Sigmoid colon (tissue), 7 donors: ENCODE results near the gene DPM1. TPM values are rescaled to one million over a fixed set of nuclear protein-coding genes. Genes with fewer than 3 reads are reported as not detected.

Source experiments
- DNase-seq: peaks from one replicate; pipeline ENCODE4 v3.0.0-alpha.2; 2019
- H3K27ac ChIP-seq, 4 donors: fragments of 200-600 bp; sonication (generic); one replicate each; pipeline ENCODE4 v1.5.1; 2016 to 2019; ENCODE audit warnings: mild to moderate bottlenecking in 1 of 4
- H3K27me3 ChIP-seq, 3 donors: fragments of 200-600 bp; sonication (generic); one replicate each; pipeline ENCODE4 v1.5.1; 2019; ENCODE audit warnings: mild to moderate bottlenecking in 1 of 3
- H3K36me3 ChIP-seq, 4 donors: fragments of 200-600 bp; sonication (generic); one replicate each; pipeline ENCODE4 v1.5.1; 2016 to 2019
- H3K4me1 ChIP-seq, 4 donors: fragments of 200-600 bp; sonication (generic); one replicate each; pipeline ENCODE4 v1.5.1; 2017 to 2019
- H3K4me3 ChIP-seq, 4 donors: fragments of 200-600 bp; sonication (generic); one replicate each; pipeline ENCODE4 v1.5.1; 2017 to 2019; ENCODE audit warnings: mild to moderate bottlenecking in 2 of 4, moderate library complexity in 1 of 4
- H3K9me3 ChIP-seq, 4 donors: fragments of 200-600 bp in 3 of 4; sonication (generic) in 3 of 4; one replicate each; pipeline versions ENCODE4 v1.5.1 to v1.6.1; 2013 to 2019
- CTCF ChIP-seq, 4 experiments: fragments of 450-650 bp in 3 of 4; fragments of 200-600 bp in 1 of 4; IDR thresholded peaks; one replicate each; pipeline ENCODE4 v1.5.1; 2016 to 2019; ENCODE audit warnings: antibody characterized with exemption in 4 of 4, mild to moderate bottlenecking in 3 of 4, moderate library complexity in 2 of 4
- EP300 ChIP-seq, 4 donors: sonication (generic); formaldehyde crosslinking; IDR thresholded peaks; one replicate each; pipeline ENCODE4 v1.6.1; 2017; ENCODE audit warnings: antibody characterized with exemption in 4 of 4
- POLR2A ChIP-seq, 2 donors: fragments of 450-650 bp; IDR thresholded peaks; one replicate each; pipeline ENCODE4 v1.6.1; 2016; ENCODE audit warnings: antibody characterized with exemption in 2 of 2, mild to moderate bottlenecking in 2 of 2, moderate library complexity in 2 of 2
- POLR2AphosphoS5 ChIP-seq, 4 donors: sonication (generic); formaldehyde crosslinking; IDR thresholded peaks; one replicate each; pipeline ENCODE4 v1.6.1; 2017; ENCODE audit warnings: antibody characterized with exemption in 4 of 4
- WGBS, 2 donors: extraction: QIAGEN DNeasy Blood & Tissue Kit; methylation state at CpG; one replicate each; pipeline ENCODE4 v1.1.7; 2013; 5-methylcytosine and 5-hydroxymethylcytosine counted together
- intact Hi-C: fragments of 100-400 bp; cut with DNase I; formaldehyde crosslinking; loops from one replicate; pipeline ENCODE4 v1.15.1; 2023
- polyA plus RNA-seq, 3 donors: library from polyadenylated mRNA; stranded (reverse); fragments of 200-250 nt; gene quantifications; one replicate each; pipeline ENCODE4 v1.2.3, GENCODE V29; 2013
- total RNA-seq, 4 donors: library from RNA; depleted of rRNA; stranded (reverse); fragments of >200 nt; gene quantifications; one replicate each; pipeline ENCODE4 v1.1.0, GENCODE V29; 2016
- donor health status: healthy with polysubstance abuse.
- donor health status: Bipolar disorder and iron deficiency.
- donor health status: healthy.

DPM1 gene
- total and polyA plus RNA-seq, 7 donors = 45.4 to 94.6 (median 60.4) TPM

GRCh38 chr20:50959543-50960126 lies 1.3 kb upstream of the DPM1 start:
- H3K9me3 ChIP-seq = no peaks in the 10 kb centered on the region
- peaks cover 0 to 54% (median 46%) of the 10 kb centered on the region in 4 donors for H3K4me1 ChIP-seq
- H3K4me3 ChIP-seq = peak overlapping the region; percentile 70 to 93 (median 79)
- H3K36me3 ChIP-seq = peaks cover 0 to 17% (median 9%) of the 10 kb centered on the region in 4 donors
- H3K27ac ChIP-seq = peak overlapping the region; percentile 82 to 92 (median 88)
- intact Hi-C loops = no loop called here
- no peaks in the 10 kb centered on the region for H3K27me3 ChIP-seq
- 65 to 79% methylated on average over 25 of the region's 25 CpGs for WGBS, 2 donors
- TF ChIP-seq POLR2A (IDR thresholded peaks at IDR 0.05) (no peak), EP300 (IDR thresholded peaks at IDR 0.05) (no peak), POLR2AphosphoS5 (IDR thresholded peaks at IDR 0.05) (no peak), CTCF (IDR thresholded peaks at IDR 0.05) (no peak)
- no peak for DNase-seq

DNA sequence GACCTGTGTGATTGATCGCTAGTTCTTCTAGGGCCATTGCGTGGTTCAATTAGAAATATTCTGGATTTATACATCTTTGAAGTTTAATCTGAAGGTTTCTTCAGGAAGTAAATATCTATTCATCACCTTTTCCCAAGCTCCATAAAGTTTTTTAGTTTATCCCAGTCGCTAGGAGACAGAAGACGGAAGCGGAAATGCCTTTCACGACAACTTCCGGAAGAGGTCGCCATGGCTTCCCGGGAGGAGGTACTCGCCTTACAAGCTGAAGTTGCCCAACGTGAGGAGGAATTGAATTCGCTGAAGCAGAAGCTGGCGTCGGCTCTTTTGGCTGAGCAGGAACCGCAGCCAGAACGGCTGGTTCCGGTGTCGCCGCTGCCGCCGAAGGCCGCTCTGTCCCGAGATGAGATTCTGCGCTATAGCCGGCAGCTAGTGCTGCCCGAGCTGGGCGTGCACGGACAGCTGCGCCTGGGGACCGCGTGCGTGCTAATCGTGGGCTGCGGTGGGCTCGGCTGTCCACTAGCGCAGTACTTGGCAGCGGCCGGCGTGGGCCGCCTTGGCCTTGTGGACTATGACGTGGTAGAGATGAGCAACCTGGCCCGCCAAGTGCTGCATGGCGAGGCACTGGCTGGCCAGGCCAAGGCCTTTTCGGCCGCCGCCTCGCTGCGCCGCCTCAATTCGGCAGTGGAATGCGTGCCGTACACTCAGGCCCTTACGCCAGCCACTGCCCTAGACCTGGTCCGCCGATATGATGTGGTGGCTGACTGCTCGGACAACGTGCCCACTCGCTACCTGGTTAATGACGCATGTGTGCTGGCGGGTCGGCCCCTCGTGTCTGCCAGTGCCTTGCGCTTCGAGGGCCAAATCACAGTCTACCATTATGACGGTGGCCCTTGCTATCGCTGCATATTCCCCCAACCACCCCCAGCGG lies 547 bp upstream of the DPM1 start, which contains the start of gene MOCS3:
TSS of gene MOCS3 (plus strand) at position 204 of the 928 bp plus-strand sequence. CDS start at position 229, 25 bp downstream.
- Histone ChIP-seq H3K36me3 (peaks cover 0 to 25% (median 11%) of the 10 kb centered on the region in 4 donors), H3K4me3 (peak within 1 kb of the TSS; percentile 70 to 93 (median 79)), H3K4me1 (peaks cover 0 to 54% (median 46%) of the 10 kb centered on the region in 4 donors), H3K9me3 (no peaks in the 10 kb centered on the region), H3K27me3 (no peaks in the 10 kb centered on the region), H3K27ac (peak within 1 kb of the TSS; percentile 82 to 92 (median 88))
- intact Hi-C loops = loop anchor here (1.0 kb wide), 1 partner anchor 28 kb away; the partner anchor contains the start of gene ADNP
- DNase-seq = peak; percentile 93
- TF ChIP-seq POLR2AphosphoS5 (IDR thresholded peaks at IDR 0.05) (peak in 1 of 4 donors; percentile 9), POLR2A (IDR thresholded peaks at IDR 0.05) (no peak)
- WGBS, 2 donors = 2 to 4% methylated on average over 67 of the region's 67 CpGs

DNA sequence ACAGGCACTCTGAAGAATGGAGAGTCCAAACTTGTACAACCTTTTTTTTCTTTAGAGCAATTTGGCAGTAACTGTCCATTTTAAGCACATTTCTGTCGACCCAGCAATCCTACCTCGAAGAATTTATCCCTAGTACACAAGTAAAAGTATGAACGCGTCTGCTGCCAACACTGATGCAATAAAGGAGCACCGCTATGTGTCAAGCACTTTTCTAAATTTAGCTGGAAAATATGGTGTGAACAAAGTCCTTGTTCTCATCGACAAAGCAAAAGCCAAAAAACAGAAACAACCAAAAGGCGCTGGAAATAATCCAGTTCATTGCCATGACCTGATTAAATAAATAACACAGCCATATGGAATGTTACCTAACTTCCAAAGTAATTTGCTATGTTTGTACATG lies 1.1 kb downstream of the DPM1 start:
- TF ChIP-seq CTCF (IDR thresholded peaks at IDR 0.05) = no peak
- no peak for TF ChIP-seq POLR2AphosphoS5 (IDR thresholded peaks at IDR 0.05)
- no peak for TF ChIP-seq POLR2A (IDR thresholded peaks at IDR 0.05)
- TF ChIP-seq EP300 (IDR thresholded peaks at IDR 0.05) = no peak
- peaks cover 0 to 54% (median 46%) of the 10 kb centered on the region in 4 donors for H3K4me1 ChIP-seq
- WGBS, 2 donors = 6 to 23% methylated on average over 7 of the region's 7 CpGs
- no peaks in the 10 kb centered on the region for H3K9me3 ChIP-seq
- intact Hi-C loops = no loop called here
- H3K36me3 ChIP-seq = peaks cover 0 to 35% (median 8%) of the 10 kb centered on the region in 4 donors
- H3K4me3 ChIP-seq = peak overlapping the region; percentile 70 to 93 (median 79)
- no peaks in the 10 kb centered on the region for H3K27me3 ChIP-seq
- DNase-seq = no peak
- peak overlapping the region; percentile 82 to 92 (median 88) for H3K27ac ChIP-seq

DNA sequence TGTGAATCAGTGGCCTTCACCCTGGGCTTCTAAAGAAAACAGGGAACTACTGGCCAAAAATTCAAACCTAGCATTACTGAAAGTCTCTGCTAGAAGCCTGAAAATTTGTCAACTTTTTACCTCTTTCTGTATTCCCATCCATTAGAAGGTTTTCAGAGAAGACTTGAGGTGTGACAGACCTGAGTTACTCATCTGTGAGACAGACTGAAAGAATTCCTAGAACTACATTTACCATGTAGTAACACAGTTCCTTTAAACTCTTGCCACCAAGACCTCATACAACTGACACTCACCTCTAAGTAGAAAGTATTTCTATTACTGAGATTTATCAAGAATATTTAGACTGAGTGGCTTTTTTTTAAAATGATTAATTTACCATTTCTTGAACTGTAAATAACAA lies 4.5 kb downstream of the DPM1 start:
- Histone ChIP-seq H3K36me3 (peaks cover 0 to 61% (median 9%) of the 10 kb centered on the region in 4 donors), H3K4me3 (no peak overlapping the region), H3K27ac (no peak overlapping the region), H3K27me3 (no peaks in the 10 kb centered on the region), H3K4me1 (peaks cover 0 to 29% (median 25%) of the 10 kb centered on the region in 4 donors), H3K9me3 (no peaks in the 10 kb centered on the region)
- no peak for TF ChIP-seq POLR2AphosphoS5 (IDR thresholded peaks at IDR 0.05)
- TF ChIP-seq POLR2A (IDR thresholded peaks at IDR 0.05) = no peak
- no peak for TF ChIP-seq EP300 (IDR thresholded peaks at IDR 0.05)
- intact Hi-C loops = no loop called here
- no peak for DNase-seq

DNA sequence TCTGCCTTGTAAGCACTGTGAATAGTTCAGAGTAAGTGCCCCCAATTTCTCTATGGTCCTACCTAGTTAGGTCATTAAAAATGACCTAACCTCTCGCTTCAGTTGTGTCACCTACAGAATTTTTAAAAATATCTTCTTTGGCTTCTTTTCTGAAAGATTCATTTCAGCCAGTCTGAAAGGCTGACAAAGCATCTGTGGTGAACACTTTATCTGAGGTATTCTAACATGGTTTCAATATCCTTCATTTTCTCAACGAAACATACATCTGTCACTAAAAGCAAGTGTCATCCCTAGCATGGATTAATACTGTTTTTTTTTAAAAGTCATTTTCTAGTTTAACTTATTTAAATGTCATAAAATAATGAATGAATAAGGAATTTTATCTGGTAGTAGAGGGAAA lies 5.1 kb downstream of the DPM1 start:
- Histone ChIP-seq H3K27me3 (no peaks in the 10 kb centered on the region), H3K36me3 (peaks cover 0 to 68% (median 12%) of the 10 kb centered on the region in 4 donors), H3K4me1 (peaks cover 0 to 29% (median 25%) of the 10 kb centered on the region in 4 donors), H3K4me3 (no peak overlapping the region), H3K27ac (no peak overlapping the region), H3K9me3 (no peaks in the 10 kb centered on the region)
- WGBS, 2 donors = 92% methylated on average over 2 of the region's 2 CpGs
- TF ChIP-seq CTCF (IDR thresholded peaks at IDR 0.05) = no peak
- TF ChIP-seq EP300 (IDR thresholded peaks at IDR 0.05) = no peak
- TF ChIP-seq POLR2AphosphoS5 (IDR thresholded peaks at IDR 0.05) = no peak
- TF ChIP-seq POLR2A (IDR thresholded peaks at IDR 0.05) = no peak
- intact Hi-C loops = no loop called here
- no peak for DNase-seq
